Parathyroid adenoma (tissue), 2 donors: Measurements from ENCODE around the gene TASP1.

Experiments
- H2AFZ ChIP-seq: fragments of 300-600 bp; sonication (generic); one replicate; pipeline ENCODE4 v1.7.0; 2017; ENCODE audit warnings: antibody characterized with exemption, mild to moderate bottlenecking
- H3K27ac ChIP-seq: fragments of 300-600 bp; sonication (generic); one replicate; pipeline ENCODE4 v1.7.0; 2017
- H3K27me3 ChIP-seq: fragments of 300-600 bp; sonication (generic); one replicate; pipeline ENCODE4 v1.7.0; 2017; ENCODE audit warnings: low read length; ENCODE audit not compliant: control insufficient read depth, insufficient read depth
- H3K36me3 ChIP-seq: fragments of 300-600 bp; sonication (generic); one replicate; pipeline ENCODE4 v1.7.0; 2017; ENCODE audit warnings: low read length; ENCODE audit not compliant: control insufficient read depth, insufficient read depth
- H3K4me1 ChIP-seq: fragments of 300-600 bp; sonication (generic); one replicate; pipeline ENCODE4 v1.7.0; 2017; ENCODE audit warnings: control low read depth
- H3K4me2 ChIP-seq: fragments of 300-600 bp; sonication (generic); one replicate; pipeline ENCODE4 v1.7.0; 2017; ENCODE audit warnings: low read length
- H3K4me3 ChIP-seq: fragments of 300-600 bp; sonication (generic); one replicate; pipeline ENCODE4 v1.7.0; 2017; ENCODE audit warnings: low read depth, low read length
- H3K79me2 ChIP-seq: fragments of 300-600 bp; sonication (generic); one replicate; pipeline ENCODE4 v1.7.0; 2017; ENCODE audit warnings: control low read depth
- H3K9ac ChIP-seq: fragments of 300-600 bp; sonication (generic); one replicate; pipeline ENCODE4 v1.7.0; 2017; ENCODE audit warnings: mild to moderate bottlenecking
- H3K9me3 ChIP-seq: fragments of 300-600 bp; sonication (generic); one replicate; pipeline ENCODE4 v1.7.0; 2017; ENCODE audit warnings: low read length; ENCODE audit not compliant: control insufficient read depth
- CTCF ChIP-seq: fragments of 300-600 bp; sonication (generic); IDR thresholded peaks from one replicate; pipeline ENCODE4 v1.7.0; 2017; ENCODE audit warnings: antibody characterized with exemption, mild to moderate bottlenecking
- donor health status: primary hyperparathyroidism.

Gene TASP1

GRCh38 chr20:13356591-13356990, 282.1 kb downstream of the TASP1 start:
- Histone ChIP-seq H3K4me1 (no peaks in the 10 kb centered on the region), H3K9me3 (no peaks in the 10 kb centered on the region), H3K36me3 (no peaks in the 10 kb centered on the region), H3K27me3 (no peaks in the 10 kb centered on the region), H3K4me2 (no peak overlapping the region), H3K79me2 (no peaks in the 10 kb centered on the region), H3K4me3 (no peak overlapping the region), H3K27ac (no peak overlapping the region), H3K9ac (no peak overlapping the region), H2AFZ (no peak overlapping the region)
- no peak for TF ChIP-seq CTCF

GRCh38 chr20:13355941-13356486, 282.7 kb downstream of the TASP1 start:
- Histone ChIP-seq H3K27ac (no peak overlapping the region), H3K4me1 (no peaks in the 10 kb centered on the region), H3K9me3 (no peaks in the 10 kb centered on the region), H3K36me3 (no peaks in the 10 kb centered on the region), H2AFZ (no peak overlapping the region), H3K79me2 (no peaks in the 10 kb centered on the region), H3K9ac (no peak overlapping the region), H3K27me3 (no peaks in the 10 kb centered on the region), H3K4me2 (no peak overlapping the region), H3K4me3 (no peak overlapping the region)
- no peak for TF ChIP-seq CTCF

GRCh38 chr20:13355411-13355810, 283.3 kb downstream of the TASP1 start:
- Histone ChIP-seq H3K9me3 (no peaks in the 10 kb centered on the region), H3K4me3 (no peak overlapping the region), H3K27ac (no peak overlapping the region), H3K79me2 (no peaks in the 10 kb centered on the region), H3K36me3 (no peaks in the 10 kb centered on the region), H3K27me3 (no peaks in the 10 kb centered on the region), H3K4me2 (no peak overlapping the region), H3K4me1 (no peaks in the 10 kb centered on the region), H3K9ac (no peak overlapping the region), H2AFZ (no peak overlapping the region)
- TF ChIP-seq CTCF: no peak

- no peaks in the 10 kb centered on the region for H3K9me3 ChIP-seq
- no peak overlapping the region for H3K9ac ChIP-seq
- H2AFZ ChIP-seq: no peak overlapping the region
- H3K4me3 ChIP-seq: no peak overlapping the region
- H3K27me3 ChIP-seq: no peaks in the 10 kb centered on the region
- no peak for TF ChIP-seq CTCF
- no peaks in the 10 kb centered on the region for H3K4me1 ChIP-seq
- no peaks in the 10 kb centered on the region for H3K36me3 ChIP-seq
- no peak overlapping the region for H3K4me2 ChIP-seq
- H3K27ac ChIP-seq: no peak overlapping the region
- H3K79me2 ChIP-seq: no peaks in the 10 kb centered on the region
Measured at GRCh38 chr20:13353261-13353945, 285.3 kb downstream of the TASP1 start.

- Histone ChIP-seq H3K27ac (no peak overlapping the region), H3K79me2 (no peaks in the 10 kb centered on the region)
Measured at GRCh38 chr20:13349235-13349604, 289.5 kb downstream of the TASP1 start.

More at GRCh38 chr20:13349235-13349604, 289.5 kb downstream of the TASP1 start:
- H3K9me3 ChIP-seq: no peaks in the 10 kb centered on the region
- TF ChIP-seq CTCF: no peak
- no peaks in the 10 kb centered on the region for H3K27me3 ChIP-seq
- H3K36me3 ChIP-seq: no peaks in the 10 kb centered on the region
- no peak overlapping the region for H2AFZ ChIP-seq
- H3K4me1 ChIP-seq: no peaks in the 10 kb centered on the region
- no peak overlapping the region for H3K9ac ChIP-seq
- no peak overlapping the region for H3K4me2 ChIP-seq
- no peak overlapping the region for H3K4me3 ChIP-seq
